ENCODE measurements around the gene SPAG7.

Gene SPAG7

DNA sequence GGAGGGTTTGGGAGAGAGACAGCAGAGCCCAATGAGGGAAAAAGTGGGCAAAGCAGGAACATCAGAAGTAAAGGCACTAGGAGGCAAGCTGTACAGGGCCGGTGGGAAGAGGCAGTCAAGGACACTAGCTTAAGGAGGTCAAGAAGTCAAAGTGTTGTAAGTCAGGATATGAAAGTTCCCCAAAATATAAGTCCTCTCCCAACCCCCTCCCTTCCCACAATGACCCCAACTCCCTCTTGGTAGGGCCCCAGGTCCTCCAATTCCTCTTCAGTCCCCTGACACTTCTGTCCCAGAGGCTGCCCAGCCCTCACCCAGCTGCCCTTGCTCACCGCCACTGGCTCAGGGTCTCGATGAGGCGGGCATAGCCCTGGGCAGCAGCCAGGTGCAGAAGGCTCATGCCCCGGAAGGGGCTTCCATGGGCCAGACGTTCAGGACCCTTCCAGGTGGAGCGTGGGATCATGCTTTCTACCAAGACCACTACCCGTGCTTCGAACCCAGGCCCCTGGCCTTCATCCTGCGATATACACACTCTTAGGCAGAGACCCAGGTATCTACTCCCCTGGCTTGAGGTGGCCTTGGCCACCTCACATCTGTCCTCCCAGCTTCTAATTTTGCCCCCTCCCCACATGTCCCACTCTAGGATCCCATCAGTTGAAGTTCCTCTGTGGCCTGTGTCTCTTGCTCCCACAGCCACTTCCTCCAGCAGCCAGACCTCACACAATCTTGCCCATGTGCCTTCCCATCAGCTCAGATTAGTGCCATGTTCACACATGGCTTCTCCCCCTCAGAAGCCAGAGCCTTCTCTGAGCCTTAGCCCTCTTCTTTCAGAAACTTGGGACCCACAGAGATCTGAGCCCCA, 5.9 kb upstream of the SPAG7 start:
- no peak for DNase-seq

DNA sequence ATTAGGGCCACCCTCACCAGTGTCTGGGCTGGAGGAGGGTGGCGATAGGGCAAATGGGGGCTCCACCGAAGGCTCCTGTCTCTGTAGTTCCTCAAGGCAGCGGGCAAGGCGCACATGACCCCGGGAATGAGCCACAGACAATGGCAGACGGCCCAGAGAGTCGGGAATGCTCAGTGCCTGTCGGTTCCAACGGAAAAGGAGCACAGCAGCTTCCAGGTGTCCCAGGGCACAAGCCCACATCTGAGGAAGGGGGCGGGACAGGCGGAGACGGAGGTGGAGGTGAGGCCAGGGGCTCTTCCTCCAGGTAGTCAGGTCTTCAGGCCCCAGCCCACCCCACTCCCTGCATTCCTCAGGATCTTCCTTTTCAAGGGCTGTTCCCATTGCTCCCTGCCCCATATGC, 5.1 kb upstream of the SPAG7 start:
- no peak for DNase-seq

DNA sequence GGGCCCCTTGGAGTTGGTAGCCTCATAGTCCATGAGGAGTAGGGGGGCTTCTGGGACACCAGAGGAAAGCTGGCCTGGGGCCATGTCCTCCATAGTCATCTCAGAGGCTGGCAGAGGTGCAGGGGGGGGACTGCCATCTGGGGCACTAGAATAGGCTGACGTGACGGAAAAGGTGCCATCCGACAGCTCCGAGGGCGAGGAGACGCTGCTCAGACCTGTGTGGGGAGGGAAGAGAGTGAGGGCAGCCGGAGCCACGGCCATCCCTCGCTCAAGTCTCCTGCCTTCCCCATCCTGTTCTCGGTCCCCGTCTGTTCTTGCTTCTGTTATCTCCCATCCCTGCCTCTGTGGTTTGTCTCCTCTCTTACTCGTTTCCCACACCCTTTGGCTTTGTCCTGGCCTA, 4.7 kb upstream of the SPAG7 start:
- DNase-seq, result no peak

DNA sequence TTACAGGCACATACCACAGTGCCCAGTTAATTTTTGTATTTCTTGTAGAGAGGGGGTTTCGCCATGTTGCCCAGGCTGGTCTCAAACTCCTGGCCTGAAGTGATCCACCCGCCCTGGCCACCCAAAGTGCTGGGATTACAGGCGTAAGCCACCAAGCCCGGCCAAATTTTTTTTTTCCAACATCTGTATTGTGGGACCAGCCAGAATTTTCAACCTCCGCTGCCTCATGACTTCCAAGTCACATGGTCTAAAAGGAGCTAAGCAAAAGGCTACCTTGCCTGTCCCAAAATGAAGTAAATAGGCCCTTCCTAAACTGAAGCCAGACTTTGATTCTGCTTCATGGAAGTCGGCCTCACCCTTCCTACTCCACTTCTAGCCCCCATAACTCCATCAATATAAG, 4.2 kb upstream of the SPAG7 start:
- no peak for DNase-seq

DNA sequence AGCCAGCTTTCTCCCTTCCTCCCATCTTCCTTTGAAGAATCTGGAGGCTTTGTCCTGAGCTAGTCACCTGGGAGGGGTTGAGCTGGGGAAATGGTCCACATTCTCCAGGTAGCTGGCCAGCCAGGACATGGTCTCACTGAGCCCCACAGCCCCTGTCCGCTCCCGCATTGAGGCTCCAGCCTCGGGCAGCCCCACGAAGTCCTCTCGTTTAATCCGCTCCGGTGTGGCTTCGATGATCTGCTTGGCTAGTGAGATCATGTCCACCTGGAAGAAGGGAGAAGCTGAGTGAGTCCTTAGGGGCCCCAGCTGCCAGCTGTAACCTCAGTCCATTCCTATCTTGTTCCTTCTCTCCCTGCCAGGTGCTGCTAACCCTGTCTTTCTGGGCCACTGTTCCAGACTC, 2.7 kb upstream of the SPAG7 start:
- no peak for DNase-seq

DNA sequence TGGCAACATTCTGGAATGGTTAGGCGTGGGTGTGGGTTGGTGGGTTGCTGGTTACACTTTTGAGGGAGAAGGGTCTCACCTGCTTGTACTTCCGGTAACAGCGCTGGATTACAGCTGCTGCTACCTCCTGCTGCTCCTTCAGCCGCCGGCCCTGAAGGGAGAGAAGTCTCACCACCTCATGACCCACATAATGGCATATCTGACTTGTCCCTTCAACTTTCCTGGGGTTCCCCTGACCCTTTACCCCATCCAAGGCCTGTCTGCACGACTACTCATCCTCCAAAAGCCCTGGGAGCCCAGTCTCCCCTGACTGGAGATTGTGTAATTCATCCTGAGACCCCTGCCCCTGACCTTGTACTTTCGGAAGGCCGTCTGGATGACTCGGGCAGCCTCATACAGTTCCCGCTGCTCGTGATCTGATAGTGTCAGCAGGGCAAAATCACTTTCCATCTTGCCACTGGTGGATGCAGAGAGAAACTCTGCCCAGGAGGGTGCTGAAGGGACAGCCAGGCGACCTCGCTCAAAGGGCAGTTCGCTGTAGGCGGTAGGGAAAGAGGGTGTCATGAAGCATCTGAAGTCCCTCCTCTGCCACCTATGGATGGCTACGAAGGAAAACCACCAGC, 2.0 kb upstream of the SPAG7 start:
- no peak for DNase-seq

DNA sequence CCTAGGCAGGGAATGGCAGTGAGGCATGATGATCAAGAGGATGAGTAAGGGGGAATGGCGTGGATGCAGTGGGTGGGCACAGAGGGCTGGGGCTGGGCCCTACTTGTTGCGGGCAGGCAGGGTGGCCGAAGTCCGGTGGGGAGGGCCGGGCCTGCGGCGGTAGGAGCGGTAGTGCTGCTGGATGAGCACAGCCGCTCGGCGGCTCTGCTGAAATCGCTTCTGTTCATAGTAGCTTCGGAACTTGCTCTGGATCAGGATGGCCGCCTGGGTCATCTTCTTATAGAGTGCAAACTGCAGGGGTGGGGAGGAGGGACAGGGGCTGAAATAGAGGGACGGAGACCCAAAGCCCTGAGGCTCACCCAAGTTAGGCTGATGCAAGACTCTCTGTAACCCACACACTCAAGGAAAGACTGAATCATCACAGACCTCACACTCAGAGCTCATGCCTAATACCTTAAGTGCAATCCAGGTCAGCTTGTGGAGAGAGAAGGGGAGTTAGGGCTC, 1.5 kb upstream of the SPAG7 start:
- DNase-seq, result no peak

DNA sequence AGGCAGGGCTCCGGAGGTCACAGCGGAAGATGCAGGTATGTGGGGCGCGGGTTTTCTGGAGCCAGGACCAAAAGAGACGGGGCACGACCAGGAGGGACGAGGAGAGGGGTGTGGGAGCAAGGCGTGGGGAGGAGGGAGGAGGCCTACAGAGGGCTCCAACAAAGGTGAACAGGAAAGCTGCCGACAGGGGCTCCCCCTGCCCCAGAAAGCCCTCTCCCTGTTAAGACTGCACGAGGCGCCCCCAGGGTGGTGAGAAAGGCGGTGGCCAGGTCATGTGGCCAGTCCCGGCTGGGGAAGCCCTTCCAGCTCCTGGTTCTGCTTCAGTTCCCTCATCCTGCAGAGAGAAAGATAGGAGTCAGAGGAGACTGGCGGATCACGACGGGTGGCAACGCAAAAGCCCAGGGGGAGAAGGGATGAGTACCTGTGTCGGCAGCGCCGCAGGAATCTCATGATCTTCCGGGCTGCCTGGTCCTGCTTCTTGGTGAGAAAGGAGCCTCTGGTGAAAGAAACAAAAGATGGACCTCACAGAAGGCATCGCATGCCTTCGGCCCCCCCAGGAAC, 949 bp upstream of the SPAG7 start:
- DNase-seq, result no peak

DNA sequence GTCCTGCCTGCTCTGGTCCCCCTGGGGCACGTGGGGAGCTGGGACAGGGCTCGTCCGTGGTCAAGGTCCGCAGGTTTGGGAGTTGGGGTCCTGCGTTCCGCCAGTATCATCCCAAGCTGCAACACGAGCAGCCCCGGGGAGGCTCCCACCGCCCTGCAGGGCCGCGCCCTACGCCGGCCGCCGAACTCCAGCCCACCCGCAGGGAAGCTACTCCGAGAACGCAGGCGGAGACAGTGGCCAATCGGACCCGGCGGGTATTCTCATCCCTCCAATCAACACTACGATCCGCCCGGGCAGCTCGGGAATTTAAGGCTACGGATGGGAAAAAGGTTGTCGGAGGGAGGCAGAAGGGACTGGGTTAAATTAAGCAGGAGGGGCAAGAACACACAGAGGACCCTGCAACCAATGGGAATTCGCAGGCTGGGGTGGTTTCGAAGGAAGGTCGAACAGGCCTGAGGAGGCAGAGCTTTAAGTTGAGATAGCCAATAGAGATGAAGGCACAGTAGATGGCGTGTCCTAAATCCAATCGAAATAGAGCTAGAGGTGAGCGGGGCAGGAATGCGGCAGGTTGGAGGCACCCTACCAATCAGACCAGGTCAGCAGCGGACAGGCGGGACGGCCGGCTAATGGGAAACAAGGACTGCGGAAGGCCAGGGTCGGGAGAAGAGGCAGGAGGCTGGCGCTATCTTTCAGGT, 626 bp downstream of the SPAG7 start:
- DNase-seq, result peak; percentile 99

DNA sequence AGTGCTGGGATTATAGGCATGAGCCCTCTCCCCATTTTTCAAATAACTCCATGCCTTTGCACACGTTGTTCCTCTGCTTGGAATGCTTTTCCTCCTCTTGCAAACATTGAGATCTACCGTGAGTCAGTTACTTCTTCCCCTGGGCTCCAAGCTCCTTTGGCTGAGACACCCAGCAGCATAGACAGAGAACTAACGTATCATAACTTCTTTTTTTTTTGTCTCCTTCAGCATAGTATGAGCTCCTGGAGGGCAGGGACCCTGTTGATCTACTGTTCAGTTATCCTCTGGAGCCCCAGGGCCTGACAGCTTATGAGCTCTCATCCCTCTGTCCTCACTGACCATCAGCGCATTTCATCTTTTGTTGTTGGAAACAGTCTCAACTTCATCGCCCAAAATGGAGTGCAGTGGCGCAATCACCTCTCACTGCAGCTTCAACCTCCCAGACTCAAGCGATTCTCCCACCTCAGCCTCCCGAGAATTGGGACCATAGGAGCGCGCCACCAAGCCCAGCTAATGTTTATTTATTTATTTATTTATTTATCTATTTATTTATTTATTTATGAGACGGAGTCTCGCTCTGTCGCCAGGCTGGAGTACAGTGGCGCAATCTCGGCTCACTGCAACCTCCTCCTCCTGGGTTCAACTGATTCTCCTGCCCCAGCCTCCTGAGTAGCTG, 2.2 kb downstream of the SPAG7 start:
- no peak for DNase-seq

DNA sequence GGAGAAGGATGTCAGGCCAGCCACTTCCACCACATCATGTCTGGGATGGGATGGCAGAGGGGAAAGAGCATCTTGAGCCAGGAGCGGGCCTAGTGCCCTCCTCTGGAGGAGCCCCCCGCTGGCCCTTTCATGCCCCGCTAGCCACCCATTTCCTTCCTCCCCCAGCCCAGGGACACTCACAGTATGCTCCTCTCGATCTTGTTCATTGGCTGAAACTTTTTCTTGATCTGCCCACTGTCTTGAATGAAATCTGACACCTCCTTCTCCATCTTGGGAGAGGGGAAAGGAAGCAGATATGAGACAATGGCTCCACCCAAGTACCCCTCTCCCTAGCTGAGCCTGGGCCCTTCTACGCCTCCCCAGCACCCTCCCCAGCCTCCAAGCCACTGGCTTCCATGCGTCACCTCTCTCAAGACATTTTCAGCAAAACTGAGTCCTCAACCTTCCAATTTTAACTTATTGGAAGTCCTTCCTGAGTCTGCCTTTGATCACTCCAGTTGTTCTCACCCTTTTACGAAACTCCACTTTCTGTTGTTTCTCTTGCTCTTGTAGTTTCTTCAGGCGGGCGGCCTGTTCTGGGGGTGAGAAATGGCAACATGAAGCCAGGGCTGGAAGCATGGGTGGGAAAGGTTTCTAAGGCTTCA, 7.2 kb downstream of the SPAG7 start:
- no peak for DNase-seq

DNA sequence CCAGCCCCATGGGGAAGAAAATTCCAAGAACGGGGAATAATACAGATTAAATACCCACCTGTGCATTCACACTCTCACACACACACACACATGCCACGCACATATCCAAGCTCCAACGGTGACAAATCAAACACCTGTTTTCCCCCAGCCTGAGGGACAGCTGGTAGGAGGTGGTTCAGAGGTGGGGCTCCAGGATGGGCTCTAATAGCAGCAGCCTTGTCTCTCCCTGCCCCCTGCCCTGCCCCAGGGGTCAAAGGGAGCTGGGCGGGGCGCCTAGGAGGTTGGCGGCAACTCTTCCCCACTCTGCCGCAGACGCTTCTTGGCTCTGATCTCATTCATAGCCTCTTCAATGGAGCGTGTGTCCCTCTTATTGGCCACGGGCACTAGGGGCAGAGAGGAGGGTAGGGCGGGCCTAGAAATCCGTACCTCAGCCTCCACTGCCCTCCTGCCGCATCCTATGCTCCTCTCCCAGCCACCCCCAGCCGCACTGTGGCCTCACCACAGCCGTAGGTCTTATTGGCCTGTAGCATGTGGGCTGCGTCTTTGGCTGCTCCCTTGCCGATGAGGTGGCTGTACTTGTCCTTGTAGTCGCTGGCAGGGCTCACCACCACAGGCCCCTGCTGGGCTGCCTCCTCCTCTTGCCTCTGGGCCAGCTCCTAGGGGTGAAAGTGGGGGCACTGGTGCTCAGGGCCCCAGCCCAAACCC, 8.2 kb downstream of the SPAG7 start:
- no peak for DNase-seq

DNA sequence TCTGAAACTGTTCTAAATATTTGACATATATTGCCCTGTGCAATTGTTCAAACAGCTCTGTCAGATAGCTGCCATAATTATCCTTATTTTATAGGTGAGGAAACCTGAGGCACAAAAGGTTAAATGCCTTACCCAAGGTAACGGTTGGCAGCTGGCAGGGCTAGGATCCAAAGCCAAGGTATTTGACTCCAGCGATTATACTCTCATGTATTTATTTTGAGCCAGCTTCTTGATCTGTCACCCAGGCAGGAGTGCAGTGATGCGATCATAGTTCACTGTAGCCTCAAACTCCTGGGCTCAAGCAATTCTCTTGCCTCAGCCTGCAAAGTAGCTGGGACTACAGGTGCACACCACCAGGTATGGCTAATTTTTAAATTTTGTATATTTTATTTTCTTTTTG, 9.5 kb downstream of the SPAG7 start:
- DNase-seq, result no peak

DNA sequence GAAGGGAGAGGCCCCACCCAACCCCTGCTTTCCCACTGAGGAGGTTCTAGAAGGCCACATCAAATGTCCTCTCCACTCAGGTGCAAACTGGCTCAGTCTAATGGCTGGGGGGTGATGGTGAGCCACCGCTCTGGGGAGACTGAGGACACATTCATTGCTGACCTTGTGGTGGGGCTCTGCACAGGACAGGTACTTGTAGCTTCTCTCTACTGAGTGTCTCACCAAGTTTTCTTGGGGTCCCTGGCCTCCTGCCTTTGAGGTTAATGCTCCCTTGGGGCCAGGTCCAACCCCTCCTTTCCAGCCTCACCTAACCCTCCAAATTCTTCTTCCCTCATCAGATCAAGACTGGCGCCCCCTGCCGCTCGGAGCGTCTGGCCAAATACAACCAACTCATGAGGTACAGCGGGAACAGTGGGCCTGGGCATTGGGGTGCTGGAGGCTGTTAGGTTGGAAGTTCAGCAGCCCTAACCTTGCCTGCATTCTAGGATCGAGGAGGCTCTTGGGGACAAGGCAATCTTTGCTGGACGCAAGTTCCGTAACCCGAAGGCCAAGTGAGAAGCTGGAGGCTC, 11.0 kb downstream of the SPAG7 start:
- no peak for DNase-seq

DNA sequence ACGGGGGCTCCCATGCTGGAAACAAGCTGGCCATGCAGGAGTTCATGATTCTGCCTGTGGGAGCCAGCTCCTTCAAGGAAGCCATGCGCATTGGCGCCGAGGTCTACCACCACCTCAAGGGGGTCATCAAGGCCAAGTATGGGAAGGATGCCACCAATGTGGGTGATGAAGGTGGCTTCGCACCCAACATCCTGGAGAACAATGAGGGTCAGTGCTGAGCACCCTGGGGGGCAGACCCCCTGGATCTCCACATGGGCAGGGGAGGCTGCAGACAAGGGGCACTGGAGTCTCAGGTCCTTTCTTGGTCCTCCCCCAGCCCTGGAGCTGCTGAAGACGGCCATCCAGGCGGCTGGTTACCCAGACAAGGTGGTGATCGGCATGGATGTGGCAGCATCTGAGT, 12.5 kb downstream of the SPAG7 start:
- DNase-seq, result no peak

DNA sequence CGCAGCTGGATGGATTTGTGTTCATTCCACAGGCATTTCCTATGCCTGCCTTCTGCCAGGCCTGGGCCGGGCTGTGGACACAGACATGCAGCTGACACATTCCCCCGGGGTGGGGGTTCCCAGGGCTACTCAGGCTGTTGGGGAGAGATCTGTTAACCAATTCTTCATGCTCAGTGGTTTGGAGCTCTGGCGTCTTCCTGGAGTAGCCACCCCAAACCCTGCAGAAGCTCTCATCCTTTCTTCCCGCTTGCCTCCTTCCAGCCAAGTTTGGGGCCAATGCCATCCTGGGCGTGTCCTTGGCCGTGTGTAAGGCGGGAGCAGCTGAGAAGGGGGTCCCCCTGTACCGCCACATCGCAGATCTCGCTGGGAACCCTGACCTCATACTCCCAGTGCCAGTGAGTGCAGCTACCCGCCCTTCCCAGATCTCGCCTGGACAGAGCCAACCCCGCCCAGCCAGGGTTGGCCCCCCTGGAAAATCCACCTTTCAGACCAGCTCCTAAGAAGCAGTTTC, 14.1 kb downstream of the SPAG7 start:
- DNase-seq, result no peak

DNA sequence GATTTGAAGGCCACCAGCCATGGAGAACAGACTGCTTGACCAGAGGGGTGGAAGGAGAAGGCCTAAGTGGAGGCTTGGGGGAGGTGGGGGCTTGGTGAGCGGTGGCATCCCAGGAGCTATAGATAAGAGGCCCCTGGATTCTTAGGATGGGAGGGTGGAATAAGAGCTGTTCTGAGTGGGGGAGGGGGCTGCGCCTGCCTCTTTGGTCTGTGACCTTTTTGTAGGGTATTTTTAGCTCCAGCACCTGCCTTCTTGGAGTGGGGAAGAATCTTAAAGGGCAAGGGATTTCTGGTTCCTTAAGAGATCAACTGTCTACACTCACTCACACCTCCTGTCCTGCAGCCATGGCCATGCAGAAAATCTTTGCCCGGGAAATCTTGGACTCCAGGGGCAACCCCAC, 16.1 kb downstream of the SPAG7 start:
- no peak for DNase-seq

DNA sequence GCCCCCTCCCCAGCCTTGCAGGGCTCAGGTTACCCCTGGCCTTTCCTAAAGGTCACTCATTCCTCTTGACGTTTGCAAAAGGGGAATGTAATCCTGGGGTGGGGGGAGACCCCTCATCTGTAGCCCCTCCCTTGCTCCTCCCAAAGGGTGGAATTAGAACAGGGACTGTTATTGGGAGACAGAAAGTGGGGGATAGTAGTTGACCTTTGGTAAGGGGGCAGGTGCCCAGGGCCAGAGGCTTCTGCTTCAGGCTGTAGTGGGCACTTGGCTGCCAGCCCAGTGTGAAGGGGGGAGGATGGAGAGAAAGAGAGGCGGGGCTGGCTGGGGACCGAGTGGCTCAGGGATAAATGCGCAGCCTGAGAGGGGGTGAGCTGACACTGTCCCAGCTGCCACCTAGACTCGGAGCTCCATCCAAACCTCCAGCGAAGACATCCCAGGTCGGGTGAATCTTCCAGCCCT, 16.8 kb downstream of the SPAG7 start, which contains the start of gene ENO3:
Gene ENO3 (plus strand): TSS at position 374 of the 459 bp plus-strand sequence. CDS start 711 bp downstream, outside the sequence.
- DNase-seq, result no peak

DNA sequence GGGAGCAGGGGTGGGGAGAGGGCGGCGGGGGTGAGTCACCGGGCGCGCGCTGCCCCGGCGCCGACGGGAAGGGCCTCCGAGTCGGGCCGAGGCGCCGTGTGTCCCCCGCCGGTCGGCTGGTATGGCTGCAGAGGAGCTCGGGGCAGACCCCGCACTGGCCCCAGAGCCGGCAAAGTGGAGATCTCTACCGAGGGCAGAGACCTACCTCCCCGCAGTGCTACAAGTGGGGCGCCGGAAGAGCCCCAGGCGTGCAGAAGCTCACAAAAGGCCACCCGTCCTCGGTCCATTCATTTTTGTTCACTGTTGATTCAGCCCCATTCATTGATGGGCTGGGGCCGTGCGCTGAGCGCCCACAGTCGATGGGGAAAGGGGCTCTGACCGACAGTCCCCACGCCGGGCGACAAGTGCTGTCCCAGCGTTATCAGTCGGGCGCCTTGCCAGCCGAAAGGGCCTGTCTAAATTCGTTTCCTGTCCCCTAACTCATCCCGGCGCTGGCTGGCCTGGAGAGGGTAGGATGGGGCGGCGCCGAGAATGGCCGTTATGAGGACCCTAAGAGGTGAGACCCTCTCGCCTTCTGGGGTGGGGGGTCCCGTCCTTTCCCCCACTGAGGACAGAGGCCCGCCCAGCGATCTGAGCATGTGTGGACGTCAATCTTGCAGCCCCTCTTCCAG, 17.4 kb downstream of the SPAG7 start:
- no peak for DNase-seq

Data from CD4-positive, alpha-beta T cell treated with Interleukin-15 for 1 hour (primary cell).